PC-3 (cell line): ENCODE data around the gene ZSCAN12. TPM values are rescaled to one million over a fixed set of nuclear protein-coding genes. Genes with fewer than 3 reads are reported as not detected.
"Not testable (repeated sequence)": the region's sequence is repeated elsewhere in the genome, so short reads cannot be mapped to it uniquely, and the experiment has no call there.

Experiments used
- ATAC-seq: fragments of 200-7000 bp; cut with Tn5 transposase; 2 replicates; pipeline ENCODE4 v1.9.1; 2020; ENCODE audit warnings: mild to moderate bottlenecking, moderate library complexity
- BruUV-seq: library from RNA; stranded (reverse); fragments of 400-500 nt; replicated peaks from 2 replicates; lab custom pipeline; 2021; lab: Mats Ljungman, UMichigan
- CTCF ChIA-PET: fragments of 300-600 bp; sonication (Branson Sonifier 250); formaldehyde crosslinking; loops from one replicate; lab custom pipeline; 2022; ENCODE audit warnings: antibody characterized with exemption; lab: Charles Lee
- POLR2A ChIA-PET: fragments of 300-600 bp; sonication (Branson Sonifier 250); formaldehyde crosslinking; loops from one replicate; lab custom pipeline; 2022; ENCODE audit warnings: antibody characterized with exemption; ENCODE audit not compliant: unreplicated experiment; lab: Charles Lee
- DNase-seq: peaks from one replicate; pipeline ENCODE4 v3.0.0-alpha.2; 2015
- H2AFZ ChIP-seq: fragments of 300-600 bp; sonication (generic); 2 replicates; pipeline ENCODE4 v1.6.0; 2016; ENCODE audit warnings: antibody characterized with exemption, low read length
- H3F3A ChIP-seq: fragments of 300-600 bp; sonication (generic); one replicate; pipeline ENCODE4 v1.6.0; 2017; ENCODE audit warnings: antibody characterized with exemption, low read length, control low read depth, mild to moderate bottlenecking; ENCODE audit not compliant: unreplicated experiment
- H3K27ac ChIP-seq: fragments of 300-600 bp; sonication (generic); 2 replicates; pipeline ENCODE4 v1.5.1; 2016; ENCODE audit warnings: mild to moderate bottlenecking, low read length
- H3K27me3 ChIP-seq: fragments of 300-600 bp; sonication (generic); 2 replicates; pipeline ENCODE4 v1.6.1; 2016; ENCODE audit warnings: low read length, mixed read lengths
- H3K36me3 ChIP-seq: fragments of 300-600 bp; sonication (generic); 2 replicates; pipeline ENCODE4 v1.6.1; 2016; ENCODE audit warnings: low read depth, mixed run types, low read length, mixed read lengths
- H3K4me1 ChIP-seq: fragments of 300-600 bp; sonication (generic); 2 replicates; pipeline ENCODE4 v1.5.1; 2016; ENCODE audit warnings: low read length; ENCODE audit not compliant: insufficient read depth
- H3K4me2 ChIP-seq: fragments of 300-600 bp; sonication (generic); 2 replicates; pipeline ENCODE4 v1.6.0; 2016; ENCODE audit warnings: low read length
- H3K4me3 ChIP-seq: fragments of 300-600 bp; sonication (generic); 2 replicates; pipeline ENCODE4 v1.5.1; 2016; ENCODE audit warnings: mild to moderate bottlenecking, low read length, mixed read lengths
- H3K79me2 ChIP-seq: fragments of 300-600 bp; sonication (generic); 2 replicates; pipeline ENCODE4 v1.6.1; 2017; ENCODE audit warnings: low read length, mixed read lengths
- H3K9ac ChIP-seq: fragments of 300-600 bp; sonication (generic); 2 replicates; pipeline ENCODE4 v1.6.0; 2016; ENCODE audit warnings: mild to moderate bottlenecking, low read length
- H3K9me2 ChIP-seq: fragments of 300-600 bp; sonication (generic); replicated peaks from 2 replicates; pipeline ENCODE4 v1.6.1; 2016; ENCODE audit warnings: mixed run types, low read length, mixed read lengths
- H3K9me3 ChIP-seq: fragments of 300-600 bp; sonication (generic); 2 replicates; pipeline ENCODE4 v1.6.1; 2016; ENCODE audit warnings: low read length, mixed read lengths
- H4K20me1 ChIP-seq: fragments of 300-600 bp; sonication (generic); 2 replicates; pipeline ENCODE4 v1.6.1; 2016; ENCODE audit warnings: low read length, mixed read lengths
- EZH2 ChIP-seq: fragments of 300-600 bp; sonication (generic); IDR thresholded peaks from one replicate; pipeline ENCODE4 v1.6.1; 2017; ENCODE audit warnings: antibody characterized with exemption, mild to moderate bottlenecking, low read length; ENCODE audit not compliant: unreplicated experiment
- EZH2phosphoT487 ChIP-seq: fragments of 300-600 bp; sonication (generic); IDR thresholded peaks from 2 replicates; pipeline ENCODE4 v1.6.1; 2018; ENCODE audit warnings: mild to moderate bottlenecking, antibody characterized with exemption, low read length, borderline replicate concordance
- intact Hi-C: fragments of 100-400 bp; cut with micrococcal nuclease; formaldehyde crosslinking; loops from 2 replicates; pipeline ENCODE4 v1.9.0; 2023
- total RNA-seq: library from RNA; depleted of rRNA; stranded (reverse); fragments of >200 nt; gene quantifications from 2 replicates; pipeline ENCODE4 v1.2.3, GENCODE V29; 2014
- TF ChIP-seq, protein P1 (sequence below): fragments of 300-600 bp; sonication (generic); conservative IDR thresholded peaks from 2 replicates; pipeline ENCODE4 v1.5.1; 2017; ENCODE audit warnings: antibody characterized with exemption, low read depth, mild to moderate bottlenecking, low read length

The ZSCAN12 gene
- total RNA-seq, 1 experiment from 2014 or later: 0.95 TPM

DNA sequence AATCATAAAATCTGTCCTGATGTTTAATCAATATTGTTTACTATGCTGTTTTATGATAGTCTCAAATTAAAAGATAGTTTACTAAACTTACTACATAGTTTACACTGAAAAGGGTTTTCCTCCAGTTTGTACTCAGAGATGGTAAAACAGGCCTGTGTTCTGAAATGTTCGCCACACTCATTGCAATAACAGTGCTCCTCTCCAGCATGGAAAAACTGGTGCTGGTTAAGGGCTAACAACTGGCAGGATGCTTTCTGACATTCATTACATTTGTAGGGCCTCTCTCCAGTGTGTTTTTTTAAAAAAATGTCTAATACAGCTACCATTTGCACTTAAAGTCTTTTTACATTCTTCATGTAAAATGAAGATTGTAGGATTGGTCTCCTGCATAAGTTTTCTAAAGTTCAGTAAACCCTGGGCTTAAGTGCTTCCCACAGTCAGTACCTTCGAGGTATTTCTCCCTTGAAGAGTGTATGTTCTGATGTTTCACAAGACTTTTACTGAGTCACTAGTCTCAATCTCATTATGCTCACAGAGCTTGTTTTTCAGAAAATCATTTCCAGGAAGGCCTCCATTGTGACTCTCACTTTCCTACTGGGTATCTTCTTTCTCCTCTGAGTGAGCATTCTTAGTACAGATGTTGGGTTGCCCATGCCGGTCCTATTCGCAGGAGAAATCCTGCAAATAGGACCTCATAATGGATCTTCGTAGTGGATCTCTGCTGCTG is 8.7 kb upstream of the ZSCAN12 start:
- Histone ChIP-seq H3F3A (no peaks in the 10 kb centered on the region), H4K20me1 (no peaks in the 10 kb centered on the region), H3K4me1 (no peaks in the 10 kb centered on the region), H3K9ac (no peak overlapping the region), H3K36me3 (no peaks in the 10 kb centered on the region), H3K4me3 (no peak overlapping the region), H3K9me3 (no peaks in the 10 kb centered on the region), H3K79me2 (no peaks in the 10 kb centered on the region), H3K27ac (no peak overlapping the region), H3K4me2 (no peak overlapping the region), H3K27me3 (no peaks in the 10 kb centered on the region), H3K9me2 (no peaks in the 10 kb centered on the region), H2AFZ (no peak overlapping the region)
- intact Hi-C loops: no loop called here
- DNase-seq (no peak), ATAC-seq (no peak)
- POLR2A ChIA-PET: no interaction called here
- CTCF ChIA-PET: no interaction called here
- TF ChIP-seq EZH2phosphoT487 (no peak), EZH2 (no peak)
- TF ChIP-seq, protein P1, sequence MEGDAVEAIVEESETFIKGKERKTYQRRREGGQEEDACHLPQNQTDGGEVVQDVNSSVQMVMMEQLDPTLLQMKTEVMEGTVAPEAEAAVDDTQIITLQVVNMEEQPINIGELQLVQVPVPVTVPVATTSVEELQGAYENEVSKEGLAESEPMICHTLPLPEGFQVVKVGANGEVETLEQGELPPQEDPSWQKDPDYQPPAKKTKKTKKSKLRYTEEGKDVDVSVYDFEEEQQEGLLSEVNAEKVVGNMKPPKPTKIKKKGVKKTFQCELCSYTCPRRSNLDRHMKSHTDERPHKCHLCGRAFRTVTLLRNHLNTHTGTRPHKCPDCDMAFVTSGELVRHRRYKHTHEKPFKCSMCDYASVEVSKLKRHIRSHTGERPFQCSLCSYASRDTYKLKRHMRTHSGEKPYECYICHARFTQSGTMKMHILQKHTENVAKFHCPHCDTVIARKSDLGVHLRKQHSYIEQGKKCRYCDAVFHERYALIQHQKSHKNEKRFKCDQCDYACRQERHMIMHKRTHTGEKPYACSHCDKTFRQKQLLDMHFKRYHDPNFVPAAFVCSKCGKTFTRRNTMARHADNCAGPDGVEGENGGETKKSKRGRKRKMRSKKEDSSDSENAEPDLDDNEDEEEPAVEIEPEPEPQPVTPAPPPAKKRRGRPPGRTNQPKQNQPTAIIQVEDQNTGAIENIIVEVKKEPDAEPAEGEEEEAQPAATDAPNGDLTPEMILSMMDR: no peak
- no TSS peak for BruUV-seq

DNA sequence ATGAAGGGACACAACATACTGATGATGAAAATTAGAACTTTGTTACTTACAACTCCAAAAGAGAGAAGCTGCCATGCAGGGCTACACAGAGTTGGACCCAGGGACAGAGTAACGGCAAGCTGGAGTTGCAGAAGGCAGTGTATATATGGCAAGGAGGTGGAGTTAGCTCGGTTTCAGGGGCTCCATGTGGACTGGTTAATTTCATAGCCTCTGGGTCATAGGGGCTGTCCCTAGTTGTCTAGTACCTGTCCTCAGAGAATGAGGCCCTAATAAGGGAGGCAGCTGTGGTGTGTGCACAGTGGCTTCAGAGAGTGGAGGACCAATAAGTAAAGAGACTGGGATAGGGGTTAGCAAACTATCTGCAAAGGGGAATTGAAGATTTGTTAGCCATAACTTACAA is 7.9 kb upstream of the ZSCAN12 start:
- Histone ChIP-seq H3K9me3 (no peaks in the 10 kb centered on the region), H3F3A (no peaks in the 10 kb centered on the region), H3K9ac (no peak overlapping the region), H3K27me3 (no peaks in the 10 kb centered on the region), H3K9me2 (no peaks in the 10 kb centered on the region), H3K79me2 (no peaks in the 10 kb centered on the region), H3K36me3 (no peaks in the 10 kb centered on the region), H3K4me1 (no peaks in the 10 kb centered on the region), H3K4me2 (no peak overlapping the region), H2AFZ (no peak overlapping the region), H4K20me1 (no peaks in the 10 kb centered on the region), H3K27ac (no peak overlapping the region), H3K4me3 (no peak overlapping the region)
- DNase-seq (no peak), ATAC-seq (no peak)
- BruUV-seq: no TSS peak
- intact Hi-C loops: no loop called here
- no peak for TF ChIP-seq EZH2phosphoT487
- no peak for TF ChIP-seq EZH2
- ChIA-PET POLR2A (no interaction called here), CTCF (no interaction called here)

DNA sequence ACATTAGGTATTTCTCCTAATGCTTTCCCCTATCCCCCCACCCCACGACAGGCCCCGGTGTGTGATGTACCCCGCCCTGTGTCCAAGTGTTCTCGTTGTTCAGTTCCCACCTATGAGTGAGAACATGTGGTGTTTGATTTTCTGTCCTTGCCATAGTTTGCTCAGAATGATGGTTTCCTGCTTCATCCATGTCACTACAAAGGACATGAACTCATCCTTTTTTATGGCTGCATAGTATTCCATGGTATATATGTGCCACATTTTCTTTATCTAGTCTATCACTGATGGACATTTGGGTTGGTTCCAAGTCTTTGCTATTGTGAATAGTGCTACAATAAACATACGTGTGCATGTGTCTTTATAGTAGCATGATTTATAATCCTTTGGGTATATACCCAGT is 4.4 kb upstream of the ZSCAN12 start:
- H3K27ac ChIP-seq, H3K9me3 ChIP-seq, H2AFZ ChIP-seq, ATAC-seq, POLR2A ChIA-PET, H3K79me2 ChIP-seq, H4K20me1 ChIP-seq, H3K4me1 ChIP-seq, H3K36me3 ChIP-seq, DNase-seq, BruUV-seq, intact Hi-C loops, H3K4me3 ChIP-seq, H3K9me2 ChIP-seq, H3K9ac ChIP-seq, H3F3A ChIP-seq, H3K27me3 ChIP-seq, H3K4me2 ChIP-seq: not testable (repeated sequence)
- CTCF ChIA-PET: interaction anchor here (0.6 kb wide), 1 partner anchor 11 kb away, joined by 7 read pairs; no protein-coding TSS in a partner anchor
